ENCODE results near the gene PF4V1.

The PF4V1 gene

DNA sequence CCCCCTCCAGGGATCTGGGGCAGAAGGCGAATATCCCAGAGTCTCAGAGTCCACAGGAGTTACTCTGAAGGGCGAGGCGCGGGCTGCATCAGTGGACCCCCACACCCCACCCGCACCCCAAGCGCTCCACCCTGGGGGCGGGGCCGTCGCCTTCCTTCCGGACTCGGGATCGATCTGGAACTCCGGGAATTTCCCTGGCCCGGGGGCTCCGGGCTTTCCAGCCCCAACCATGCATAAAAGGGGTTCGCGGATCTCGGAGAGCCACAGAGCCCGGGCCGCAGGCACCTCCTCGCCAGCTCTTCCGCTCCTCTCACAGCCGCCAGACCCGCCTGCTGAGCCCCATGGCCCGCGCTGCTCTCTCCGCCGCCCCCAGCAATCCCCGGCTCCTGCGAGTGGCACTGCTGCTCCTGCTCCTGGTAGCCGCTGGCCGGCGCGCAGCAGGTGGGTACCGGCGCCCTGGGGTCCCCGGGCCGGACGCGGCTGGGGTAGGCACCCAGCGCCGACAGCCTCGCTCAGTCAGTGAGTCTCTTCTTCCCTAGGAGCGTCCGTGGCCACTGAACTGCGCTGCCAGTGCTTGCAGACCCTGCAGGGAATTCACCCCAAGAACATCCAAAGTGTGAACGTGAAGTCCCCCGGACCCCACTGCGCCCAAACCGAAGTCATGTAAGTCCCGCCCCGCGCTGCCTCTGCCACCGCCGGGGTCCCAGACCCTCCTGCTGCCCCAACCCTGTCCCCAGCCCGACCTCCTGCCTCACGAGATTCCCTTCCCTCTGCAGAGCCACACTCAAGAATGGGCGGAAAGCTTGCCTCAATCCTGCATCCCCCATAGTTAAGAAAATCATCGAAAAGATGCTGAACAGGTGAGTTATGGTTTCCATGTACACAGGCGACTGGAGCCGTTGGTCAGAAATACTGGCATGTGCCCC is 16.3 kb downstream of the PF4V1 start, which contains the start of gene CXCL1:
CXCL1 (plus strand) TSS at position 264 of the 926 bp plus-strand sequence; CDS start at position 342, 78 bp downstream.
- peak within 1 kb of the TSS; percentile 51 for H3K9ac ChIP-seq (ENCODE audit: low read depth, low read length)
- 0 out of 2 replicates have a peak, but pooled peaks cover 7% of the 10 kb centered on the region for H3K4me1 ChIP-seq (ENCODE audit: insufficient read depth, low read length)
- H3K9me3 ChIP-seq (ENCODE audit: control insufficient read depth, insufficient read depth, low read length): no peaks in the 10 kb centered on the region
- H3K36me3 ChIP-seq (ENCODE audit: insufficient read depth, low read length): no peaks in the 10 kb centered on the region; the same call in 1 of the 2 replicates

DNA sequence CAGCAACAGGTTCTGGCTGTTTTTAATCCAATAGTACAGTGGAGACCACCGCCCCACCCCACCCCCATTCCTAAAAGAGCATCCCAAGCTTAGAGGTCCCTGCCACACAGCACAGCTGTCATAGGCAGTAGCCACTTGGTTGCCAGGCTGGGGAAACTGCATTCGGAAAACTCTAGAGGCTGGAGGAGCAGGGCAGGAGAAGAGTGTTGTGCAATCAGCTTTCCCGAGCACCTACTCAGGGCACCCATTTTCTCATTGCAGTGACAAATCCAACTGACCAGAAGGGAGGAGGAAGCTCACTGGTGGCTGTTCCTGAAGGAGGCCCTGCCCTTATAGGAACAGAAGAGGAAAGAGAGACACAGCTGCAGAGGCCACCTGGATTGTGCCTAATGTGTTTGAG is 17.2 kb downstream of the PF4V1 start:
- Histone ChIP-seq H3K9ac (ENCODE audit: low read depth, low read length) (peak overlapping the region; percentile 51; the same call in 1 of the 2 replicates), H3K36me3 (ENCODE audit: insufficient read depth, low read length) (no peaks in the 10 kb centered on the region; the same call in 1 of the 2 replicates), H3K4me1 (ENCODE audit: insufficient read depth, low read length) (0 out of 2 replicates have a peak, but pooled peaks cover 7% of the 10 kb centered on the region), H3K9me3 (ENCODE audit: control insufficient read depth, insufficient read depth, low read length) (no peaks in the 10 kb centered on the region)

DNA sequence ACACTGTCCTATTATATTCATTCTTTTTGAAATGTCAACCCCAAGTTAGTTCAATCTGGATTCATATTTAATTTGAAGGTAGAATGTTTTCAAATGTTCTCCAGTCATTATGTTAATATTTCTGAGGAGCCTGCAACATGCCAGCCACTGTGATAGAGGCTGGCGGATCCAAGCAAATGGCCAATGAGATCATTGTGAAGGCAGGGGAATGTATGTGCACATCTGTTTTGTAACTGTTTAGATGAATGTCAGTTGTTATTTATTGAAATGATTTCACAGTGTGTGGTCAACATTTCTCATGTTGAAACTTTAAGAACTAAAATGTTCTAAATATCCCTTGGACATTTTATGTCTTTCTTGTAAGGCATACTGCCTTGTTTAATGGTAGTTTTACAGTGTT is 17.7 kb downstream of the PF4V1 start:
- Histone ChIP-seq H3K9me3 (ENCODE audit: control insufficient read depth, insufficient read depth, low read length) (no peaks in the 10 kb centered on the region), H3K36me3 (ENCODE audit: insufficient read depth, low read length) (no peaks in the 10 kb centered on the region; the same call in 1 of the 2 replicates), H3K9ac (ENCODE audit: low read depth, low read length) (no peak overlapping the region), H3K4me1 (ENCODE audit: insufficient read depth, low read length) (0 out of 2 replicates have a peak, but pooled peaks cover 7% of the 10 kb centered on the region)

DNA sequence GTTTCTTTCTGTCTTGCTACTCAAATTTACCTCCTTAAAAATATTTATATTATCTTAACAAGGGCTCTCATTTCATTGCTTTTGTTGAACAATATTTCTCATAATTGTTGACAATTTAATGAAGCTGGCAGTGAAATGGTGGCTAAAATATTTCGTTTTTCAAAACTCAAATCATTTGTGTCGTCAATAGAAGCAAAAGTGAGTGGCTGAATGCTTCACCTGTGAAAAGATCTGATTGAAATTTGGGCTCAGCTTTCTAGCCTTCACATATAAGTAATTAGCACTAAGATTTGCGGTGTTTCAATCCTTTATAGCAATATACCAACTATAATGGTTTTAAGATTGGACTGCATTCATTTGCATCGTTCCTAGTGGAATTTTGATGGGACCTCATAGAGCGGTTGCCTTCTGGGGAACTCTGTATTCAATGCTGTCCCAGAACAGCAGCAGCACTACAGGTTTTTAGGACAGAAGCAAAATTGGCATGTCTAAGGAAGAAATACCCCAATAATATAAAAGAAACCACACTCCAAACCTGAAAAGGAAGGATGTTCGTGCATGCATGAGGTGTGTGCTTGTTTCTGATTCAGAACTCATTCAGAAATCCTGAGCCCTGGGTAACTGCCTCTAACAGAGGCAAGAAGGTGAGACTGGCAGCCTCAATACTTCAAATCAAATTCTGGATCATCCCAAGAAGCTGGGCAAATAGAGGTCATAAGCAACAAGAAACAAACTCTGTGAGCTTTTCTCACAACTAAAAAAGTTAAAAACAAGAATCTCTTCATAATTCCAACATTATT is 18.6 kb downstream of the PF4V1 start:
- H3K9me3 ChIP-seq (ENCODE audit: control insufficient read depth, insufficient read depth, low read length): no peaks in the 10 kb centered on the region
- 0 out of 2 replicates have a peak, but pooled peaks cover 7% of the 10 kb centered on the region for H3K4me1 ChIP-seq (ENCODE audit: insufficient read depth, low read length)
- no peaks in the 10 kb centered on the region; the same call in 1 of the 2 replicates for H3K36me3 ChIP-seq (ENCODE audit: insufficient read depth, low read length)
- H3K9ac ChIP-seq (ENCODE audit: low read depth, low read length): no peak overlapping the region

DNA sequence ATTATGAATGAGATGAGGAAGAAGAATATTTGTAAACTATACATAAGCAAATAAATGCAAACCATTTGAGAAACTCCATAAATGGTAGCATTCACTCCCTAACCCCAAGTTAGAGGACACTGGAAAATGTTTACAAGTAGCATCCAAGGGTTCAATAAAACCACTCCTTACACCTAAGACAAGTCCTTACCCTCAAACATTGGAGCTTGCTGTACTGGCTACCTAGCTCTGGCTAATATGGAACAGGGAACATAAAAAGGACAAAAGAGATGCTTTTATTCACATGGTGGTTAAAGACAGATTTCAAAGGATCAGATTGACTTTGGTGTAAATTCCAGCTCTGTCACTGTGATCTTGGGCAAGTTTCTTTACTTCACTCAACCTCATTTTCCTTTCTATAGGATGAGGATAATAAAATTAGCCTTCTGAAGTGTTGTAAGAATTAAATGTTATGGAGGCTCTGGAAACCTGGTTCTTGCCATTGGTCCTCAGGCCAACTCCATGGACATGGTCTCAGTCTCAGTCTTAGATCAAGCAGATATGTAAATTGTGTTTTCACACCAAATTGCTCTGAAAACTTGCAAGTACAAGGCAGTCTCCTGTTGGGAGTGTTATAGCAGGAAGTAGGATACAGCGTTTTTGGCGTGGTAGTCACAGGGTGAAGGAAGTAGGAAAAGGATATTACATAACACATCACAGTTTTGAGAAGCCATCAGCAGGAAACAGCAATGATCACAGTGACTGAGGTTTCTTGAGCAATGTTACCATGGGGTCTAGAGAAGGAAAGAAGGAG is 19.4 kb downstream of the PF4V1 start:
- Histone ChIP-seq H3K9me3 (ENCODE audit: control insufficient read depth, insufficient read depth, low read length) (no peaks in the 10 kb centered on the region), H3K9ac (ENCODE audit: low read depth, low read length) (no peak overlapping the region), H3K36me3 (ENCODE audit: insufficient read depth, low read length) (no peaks in the 10 kb centered on the region; the same call in 1 of the 2 replicates), H3K4me1 (ENCODE audit: insufficient read depth, low read length) (0 out of 2 replicates have a peak, but pooled peaks cover 7% of the 10 kb centered on the region)

DNA sequence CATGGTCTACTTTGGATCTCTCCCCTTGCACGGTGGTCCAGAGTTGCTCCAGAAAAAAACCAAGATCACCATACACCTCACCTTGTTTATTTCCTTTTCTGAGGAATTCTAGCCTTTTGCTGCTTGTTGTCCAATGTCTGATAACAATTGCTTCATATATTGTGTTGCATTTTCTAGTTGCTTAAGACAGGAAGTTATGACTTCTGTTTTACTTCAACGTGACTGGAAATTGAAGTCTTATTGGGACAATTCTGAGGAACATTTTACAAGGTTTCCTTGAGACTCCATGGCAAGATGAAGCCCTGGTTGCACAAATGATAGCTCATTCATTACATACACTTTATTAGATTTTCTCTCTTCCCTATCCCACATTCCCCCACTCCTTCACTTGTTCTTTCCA is 21.3 kb downstream of the PF4V1 start:
- H3K9ac ChIP-seq (ENCODE audit: low read depth, low read length): no peak overlapping the region
- no peaks in the 10 kb centered on the region; the same call in 1 of the 2 replicates for H3K36me3 ChIP-seq (ENCODE audit: insufficient read depth, low read length)
- H3K4me1 ChIP-seq (ENCODE audit: insufficient read depth, low read length): no peaks in the 10 kb centered on the region
- no peaks in the 10 kb centered on the region for H3K9me3 ChIP-seq (ENCODE audit: control insufficient read depth, insufficient read depth, low read length)

DNA sequence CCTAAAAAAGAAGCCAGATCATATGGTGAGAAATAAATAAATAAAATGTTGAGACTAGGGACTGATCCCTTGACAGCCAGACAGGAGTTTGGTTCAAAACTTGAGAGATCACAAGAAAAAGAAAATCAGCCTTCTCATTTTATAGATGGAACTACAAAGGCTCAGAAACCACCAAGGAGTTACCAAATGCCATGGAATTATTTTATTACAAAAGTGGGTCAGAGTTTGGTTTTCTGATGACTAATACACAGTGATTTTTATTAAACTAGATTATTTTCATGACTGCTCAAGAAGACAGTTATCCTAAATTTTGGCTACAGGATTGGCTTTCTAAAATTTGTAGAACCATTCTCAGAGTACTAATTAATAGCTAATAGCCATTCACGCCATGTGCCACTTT is 22.3 kb downstream of the PF4V1 start:
- H3K9ac ChIP-seq (ENCODE audit: low read depth, low read length): no peak overlapping the region
- H3K9me3 ChIP-seq (ENCODE audit: control insufficient read depth, insufficient read depth, low read length): no peaks in the 10 kb centered on the region
- H3K4me1 ChIP-seq (ENCODE audit: insufficient read depth, low read length): no peaks in the 10 kb centered on the region
- no peaks in the 10 kb centered on the region; the same call in 1 of the 2 replicates for H3K36me3 ChIP-seq (ENCODE audit: insufficient read depth, low read length)

DNA sequence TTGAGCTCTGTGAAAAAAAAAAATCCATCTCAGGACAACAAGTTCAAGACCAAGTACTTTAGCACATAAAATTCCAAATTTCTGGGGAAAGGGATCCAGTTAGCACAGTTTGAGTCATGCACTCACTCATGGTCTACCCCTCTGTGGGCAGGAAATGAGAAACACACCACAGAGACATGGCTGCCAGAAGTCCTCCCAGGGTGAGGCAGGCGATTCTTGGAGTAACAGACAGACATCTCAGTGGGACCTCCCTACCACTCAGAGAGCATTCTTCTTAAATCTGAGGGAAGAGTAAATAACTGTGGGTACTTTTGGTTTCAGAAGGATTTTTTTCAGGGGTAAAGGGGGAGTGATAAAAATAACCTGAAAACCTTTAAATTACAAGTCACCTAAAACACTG is 30.2 kb downstream of the PF4V1 start:
- H3K4me1 ChIP-seq (ENCODE audit: insufficient read depth, low read length): no peaks in the 10 kb centered on the region
- H3K9ac ChIP-seq (ENCODE audit: low read depth, low read length): no peak overlapping the region
- H3K36me3 ChIP-seq (ENCODE audit: insufficient read depth, low read length): no peaks in the 10 kb centered on the region
- H3K9me3 ChIP-seq (ENCODE audit: control insufficient read depth, insufficient read depth, low read length): no peaks in the 10 kb centered on the region

DNA sequence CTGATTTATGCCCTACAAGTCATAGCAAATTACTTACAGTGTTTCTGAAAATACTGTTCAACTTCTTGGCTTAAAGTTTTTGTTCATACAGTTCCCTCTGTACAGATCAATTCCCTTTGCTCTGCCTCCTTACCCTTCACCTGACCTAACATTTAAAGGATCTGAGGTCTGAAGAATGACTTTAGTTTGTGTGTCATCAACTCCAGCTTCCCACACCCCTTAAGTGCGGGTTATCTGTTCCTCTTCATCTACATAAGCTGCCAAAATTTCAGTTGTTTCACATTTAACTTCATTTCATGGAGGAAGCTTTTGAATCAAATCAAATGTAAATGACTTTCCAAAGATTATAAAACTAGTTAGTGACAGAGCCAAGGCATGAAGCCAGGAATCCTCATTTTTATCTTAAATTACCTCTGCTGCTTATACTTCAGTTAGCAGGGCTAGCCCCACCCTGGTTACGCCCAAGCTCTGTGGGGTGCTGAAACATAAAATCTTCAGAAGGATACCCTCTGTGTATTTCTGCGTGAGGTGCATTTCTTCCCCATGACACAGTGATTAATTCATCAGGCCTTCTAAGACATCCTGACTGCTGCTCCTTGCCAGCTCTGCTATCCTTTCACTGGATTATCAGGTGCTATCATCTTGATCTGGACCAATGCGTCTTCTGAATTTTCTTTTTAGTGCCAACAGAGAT is 32.6 kb downstream of the PF4V1 start:
- no peaks in the 10 kb centered on the region for H3K4me1 ChIP-seq (ENCODE audit: insufficient read depth, low read length)
- H3K9me3 ChIP-seq (ENCODE audit: control insufficient read depth, insufficient read depth, low read length): no peaks in the 10 kb centered on the region
- no peak overlapping the region for H3K9ac ChIP-seq (ENCODE audit: low read depth, low read length)
- H3K36me3 ChIP-seq (ENCODE audit: insufficient read depth, low read length): no peaks in the 10 kb centered on the region

DNA sequence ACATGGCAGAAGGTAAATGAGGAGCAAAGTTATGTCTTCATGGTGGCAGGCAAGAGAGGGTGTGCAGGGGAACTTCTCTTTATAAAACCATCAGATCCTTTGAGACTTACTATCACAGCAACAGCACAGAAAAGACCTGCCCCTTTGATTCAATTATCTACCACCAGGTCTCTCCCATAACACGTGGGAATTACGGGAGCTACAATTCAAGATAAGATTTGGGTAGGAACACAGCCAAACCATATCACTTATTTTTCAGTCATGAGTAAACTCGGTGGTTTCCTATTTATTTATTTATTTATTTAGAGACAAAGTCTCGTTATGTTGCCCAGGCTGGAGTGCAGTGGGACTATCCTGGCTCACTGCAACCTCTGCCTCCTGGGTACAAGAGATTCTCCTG is 38.2 kb downstream of the PF4V1 start:
- Histone ChIP-seq H3K4me1 (ENCODE audit: insufficient read depth, low read length) (0 out of 2 replicates have a peak, but pooled peaks cover 3% of the 10 kb centered on the region), H3K9ac (ENCODE audit: low read depth, low read length) (no peak overlapping the region), H3K36me3 (ENCODE audit: insufficient read depth, low read length) (no peaks in the 10 kb centered on the region), H3K9me3 (ENCODE audit: control insufficient read depth, insufficient read depth, low read length) (no peaks in the 10 kb centered on the region)

DNA sequence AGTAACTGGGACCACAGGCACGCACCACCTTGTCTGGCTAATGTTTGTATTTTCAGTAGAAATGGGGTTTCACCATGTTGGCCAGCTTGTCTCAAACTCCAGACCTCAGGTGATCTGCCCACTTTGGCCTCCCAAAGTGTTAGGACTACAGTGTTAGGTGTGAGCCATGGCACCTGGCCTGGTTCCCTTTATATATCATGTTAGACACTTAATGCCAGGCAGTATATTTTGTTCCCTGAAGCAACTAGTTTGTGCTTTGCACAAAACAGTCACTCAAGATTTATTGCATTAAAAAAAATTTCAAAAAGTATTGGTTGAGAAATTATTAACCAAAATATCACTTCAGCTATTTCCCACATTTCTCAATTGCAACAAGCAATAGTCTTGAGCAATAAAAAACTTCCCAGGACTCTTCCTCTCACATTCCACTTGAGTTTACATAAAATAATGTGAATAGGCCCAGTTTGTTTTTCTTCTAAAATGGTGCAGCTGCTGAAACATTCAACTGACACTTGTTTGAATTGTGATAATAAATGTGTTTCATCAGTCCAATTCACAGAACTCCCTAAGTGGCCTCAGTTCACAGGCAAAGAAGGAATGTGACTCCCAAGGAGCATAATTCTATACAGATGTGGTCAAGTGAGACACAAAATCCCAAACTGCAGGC is 38.8 kb downstream of the PF4V1 start:
- H3K4me1 ChIP-seq (ENCODE audit: insufficient read depth, low read length): 0 out of 2 replicates have a peak, but pooled peaks cover 3% of the 10 kb centered on the region
- H3K9me3 ChIP-seq (ENCODE audit: control insufficient read depth, insufficient read depth, low read length): no peaks in the 10 kb centered on the region
- H3K9ac ChIP-seq (ENCODE audit: low read depth, low read length): no peak overlapping the region
- H3K36me3 ChIP-seq (ENCODE audit: insufficient read depth, low read length): no peaks in the 10 kb centered on the region

DNA sequence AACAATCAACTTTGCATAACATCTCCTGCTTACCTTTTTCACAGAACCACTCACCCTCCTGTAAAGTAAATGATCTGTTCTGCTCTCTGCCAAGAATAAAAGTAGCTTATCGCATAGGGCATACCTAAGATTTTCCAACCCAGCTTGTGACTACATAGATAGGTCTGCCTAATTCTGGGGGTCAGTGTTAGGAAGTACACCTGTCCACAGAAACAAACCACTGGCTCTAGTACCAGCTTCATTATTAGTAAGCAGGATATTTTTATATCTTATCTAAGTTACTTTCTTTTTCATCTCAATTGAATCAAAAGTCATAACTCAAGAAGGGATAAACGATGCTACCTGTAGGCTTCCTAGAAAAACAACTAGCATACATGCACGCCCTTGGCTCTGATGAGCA is 39.9 kb downstream of the PF4V1 start:
- H3K4me1 ChIP-seq (ENCODE audit: insufficient read depth, low read length): 0 out of 2 replicates have a peak, but pooled peaks cover 3% of the 10 kb centered on the region
- no peaks in the 10 kb centered on the region for H3K9me3 ChIP-seq (ENCODE audit: control insufficient read depth, insufficient read depth, low read length)
- no peaks in the 10 kb centered on the region for H3K36me3 ChIP-seq (ENCODE audit: insufficient read depth, low read length)
- no peak overlapping the region for H3K9ac ChIP-seq (ENCODE audit: low read depth, low read length)

DNA sequence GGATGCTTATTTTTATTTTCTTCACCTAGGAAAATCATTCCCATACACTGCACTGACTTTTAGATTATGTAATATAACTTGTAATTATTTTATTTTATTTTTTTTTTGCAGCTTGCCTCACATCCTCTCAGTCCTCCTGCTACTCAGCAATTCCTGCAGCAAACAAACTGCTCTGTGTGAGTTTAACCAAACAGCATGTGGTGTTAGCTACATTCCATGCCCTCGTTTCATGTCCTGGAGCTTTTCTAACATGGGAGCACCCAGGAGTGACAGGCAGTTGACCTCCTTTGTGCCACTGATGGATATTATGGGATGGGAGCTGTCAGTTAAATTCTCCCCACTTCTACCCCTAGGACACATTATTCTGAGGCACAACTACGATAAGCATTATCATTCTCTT is 40.9 kb downstream of the PF4V1 start:
- H3K4me1 ChIP-seq (ENCODE audit: insufficient read depth, low read length): 0 out of 2 replicates have a peak, but pooled peaks cover 3% of the 10 kb centered on the region

More for the DNA sequence above, 40.9 kb downstream of the PF4V1 start:
- no peaks in the 10 kb centered on the region for H3K9me3 ChIP-seq (ENCODE audit: control insufficient read depth, insufficient read depth, low read length)
- H3K36me3 ChIP-seq (ENCODE audit: insufficient read depth, low read length): no peaks in the 10 kb centered on the region
- H3K9ac ChIP-seq (ENCODE audit: low read depth, low read length): no peak overlapping the region

Measured in ES-I3 (cell line).